NCI-H226 (cell line): ENCODE measurements around the gene CHN2.

Experiments used
- DNase-seq: peaks from one replicate; pipeline ENCODE4 v3.0.0-alpha.2; 2015

CHN2 gene

GRCh38 chr7:29229066-29229465 lies 34.5 kb downstream of the CHN2 start:
- no peak for DNase-seq

GRCh38 chr7:29229946-29230345 lies 35.4 kb downstream of the CHN2 start:
- DNase-seq: no peak

GRCh38 chr7:29230871-29231345 lies 36.3 kb downstream of the CHN2 start:
- no peak for DNase-seq

GRCh38 chr7:29231671-29232232 lies 37.2 kb downstream of the CHN2 start:
- DNase-seq: no peak

- DNase-seq: no peak
Observed at GRCh38 chr7:29234438-29234837, 39.9 kb downstream of the CHN2 start.

GRCh38 chr7:29236071-29236580 lies 41.6 kb downstream of the CHN2 start:
- DNase-seq: peak; percentile 48

- DNase-seq: no peak
Observed at GRCh38 chr7:29236649-29237048, 42.1 kb downstream of the CHN2 start.

- peak; percentile 82 for DNase-seq
Observed at GRCh38 chr7:29237489-29237888, 42.9 kb downstream of the CHN2 start.

GRCh38 chr7:29239638-29240037 lies 45.1 kb downstream of the CHN2 start:
- no peak for DNase-seq

- no peak for DNase-seq
Observed at GRCh38 chr7:29242265-29242664, 47.7 kb downstream of the CHN2 start.

- no peak for DNase-seq
Observed at GRCh38 chr7:29243910-29244655, 49.5 kb downstream of the CHN2 start.

GRCh38 chr7:29247224-29247962 lies 52.8 kb downstream of the CHN2 start:
- no peak for DNase-seq

- no peak for DNase-seq
Observed at GRCh38 chr7:29247963-29248236, 53.3 kb downstream of the CHN2 start.

GRCh38 chr7:29248713-29249382 lies 54.3 kb downstream of the CHN2 start:
- no peak for DNase-seq

GRCh38 chr7:29249383-29249750 lies 54.8 kb downstream of the CHN2 start:
- no peak for DNase-seq

GRCh38 chr7:29249860-29250259 lies 55.3 kb downstream of the CHN2 start:
- no peak for DNase-seq

GRCh38 chr7:29253225-29253624 lies 58.6 kb downstream of the CHN2 start:
- no peak for DNase-seq

- DNase-seq: no peak
Observed at GRCh38 chr7:29254591-29254990, 60.0 kb downstream of the CHN2 start.

- no peak for DNase-seq
Observed at GRCh38 chr7:29255199-29255878, 60.8 kb downstream of the CHN2 start.

GRCh38 chr7:29255906-29256692 lies 61.5 kb downstream of the CHN2 start:
- DNase-seq: peak; percentile 93

GRCh38 chr7:29256693-29257002 lies 62.1 kb downstream of the CHN2 start:
- no peak for DNase-seq

- DNase-seq: no peak
Observed at GRCh38 chr7:29258951-29259350, 64.4 kb downstream of the CHN2 start.
